ENCODE measurements around the gene PTPRA.
"Not testable (repeated sequence)": the region's sequence is repeated elsewhere in the genome, so short reads cannot be mapped to it uniquely, and the experiment has no call there.

Gene PTPRA

DNA sequence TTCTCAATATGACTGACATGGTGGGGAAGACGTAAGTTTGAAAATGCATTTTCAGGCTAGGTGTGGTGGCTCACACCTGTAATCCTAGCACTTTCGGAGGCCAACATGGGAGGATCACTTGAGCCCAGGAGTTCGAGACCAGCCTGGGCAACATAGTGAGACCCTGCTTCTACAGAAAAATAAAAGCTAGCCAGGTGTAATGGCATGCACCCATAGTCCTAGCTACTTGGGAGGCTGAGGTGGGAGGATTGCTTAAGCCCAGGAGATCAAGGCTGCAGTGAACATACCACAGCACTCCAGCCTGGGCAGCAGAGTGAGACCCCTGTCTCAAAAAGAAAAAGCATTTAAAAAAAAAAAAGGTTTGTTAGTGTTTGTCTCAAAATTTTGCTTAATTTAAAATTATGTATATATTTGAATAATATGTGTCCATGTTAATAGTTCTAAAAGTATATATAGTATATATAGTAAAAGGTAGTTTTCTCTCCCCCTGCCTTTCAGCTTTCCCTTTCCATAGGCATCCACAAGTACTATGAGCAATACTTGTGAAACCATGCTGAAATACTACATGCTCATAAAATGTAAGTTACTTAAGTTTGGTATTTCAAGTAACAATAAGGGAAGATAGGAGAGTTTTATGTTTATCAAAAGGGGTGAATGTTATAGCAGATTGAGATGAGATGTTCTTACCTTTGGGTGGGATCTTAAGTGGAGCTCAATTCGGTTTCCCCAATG is 15.1 kb downstream of the PTPRA start:
- no peak for DNase-seq (ENCODE audit: low spot score)

DNA sequence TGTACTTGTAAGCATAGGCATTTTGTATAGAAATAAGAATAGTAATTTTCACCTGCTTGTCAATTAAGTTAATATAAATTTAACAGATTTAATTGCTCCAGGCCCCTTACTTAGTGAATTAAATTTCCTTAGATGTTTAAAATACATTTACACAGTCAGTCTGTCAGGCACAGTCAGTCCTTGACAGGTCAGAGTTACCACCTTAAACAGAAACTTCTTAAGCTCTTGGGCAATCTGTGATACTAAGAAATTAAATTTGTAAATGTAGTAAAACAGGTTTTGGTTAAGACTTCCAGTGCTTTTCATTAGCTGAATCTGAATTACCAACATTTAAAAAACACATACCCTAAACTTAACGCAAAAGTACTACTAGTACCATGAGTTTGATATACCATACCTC is 15.9 kb downstream of the PTPRA start:
- no peak for DNase-seq (ENCODE audit: low spot score)

DNA sequence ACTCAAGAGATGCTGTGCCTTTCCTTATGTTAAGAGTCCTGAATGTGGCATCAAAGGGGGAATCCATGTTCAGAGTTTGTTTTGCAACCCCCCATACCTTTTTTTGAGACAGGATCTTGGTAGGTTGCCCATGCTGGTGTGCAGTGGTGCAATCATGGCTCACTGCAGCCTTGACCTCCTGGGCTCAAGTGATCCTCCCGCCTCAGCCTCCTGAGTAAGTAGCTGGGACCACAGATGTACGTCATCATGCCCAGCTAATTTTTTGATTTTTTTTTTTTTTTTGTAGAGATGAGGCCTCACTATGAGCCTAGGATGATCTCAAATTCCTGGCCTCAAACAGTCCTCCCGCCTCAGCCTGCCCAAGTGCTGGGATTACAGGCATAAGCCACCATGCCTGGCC is 16.5 kb downstream of the PTPRA start:
- DNase-seq (ENCODE audit: low spot score): no peak

DNA sequence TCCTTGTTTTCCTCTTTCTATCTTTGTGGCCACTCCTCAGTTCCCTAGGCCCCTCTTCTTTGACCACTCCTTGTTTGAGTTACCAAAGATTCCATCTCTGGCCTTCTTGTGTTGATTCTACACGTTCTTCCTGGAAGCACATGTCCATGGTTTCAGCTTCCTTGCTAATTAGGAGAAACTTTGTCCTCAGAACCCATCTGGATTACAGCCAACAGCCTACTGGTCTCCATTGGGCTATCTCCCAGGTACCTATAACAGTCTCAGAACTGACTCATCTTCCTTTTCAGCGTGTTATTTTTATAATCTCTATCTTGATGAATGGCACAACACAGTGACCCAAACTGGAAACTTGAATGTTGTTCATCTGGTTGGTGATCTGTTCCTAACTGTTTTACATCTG is 17.5 kb downstream of the PTPRA start:
- no peak for DNase-seq (ENCODE audit: low spot score)

DNA sequence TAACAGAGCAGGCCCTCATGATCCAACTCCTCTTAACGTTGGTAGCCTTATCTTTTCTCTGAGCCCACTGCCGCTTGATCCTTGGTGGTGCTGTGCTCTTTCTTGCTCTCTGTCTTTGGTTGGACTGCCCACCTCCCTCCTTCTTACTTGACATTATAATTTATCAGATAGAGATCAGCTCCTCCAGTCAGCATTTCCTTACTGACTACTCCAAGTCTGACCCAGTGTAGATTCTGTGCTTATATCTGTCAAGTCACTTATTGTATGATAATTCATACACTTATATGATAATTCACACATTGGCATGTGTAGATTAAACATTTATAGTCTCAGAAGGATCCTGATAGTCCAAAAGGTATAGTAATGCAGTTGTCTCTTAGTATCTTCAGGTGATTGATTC is 18.1 kb downstream of the PTPRA start:
- no peak for DNase-seq (ENCODE audit: low spot score)

DNA sequence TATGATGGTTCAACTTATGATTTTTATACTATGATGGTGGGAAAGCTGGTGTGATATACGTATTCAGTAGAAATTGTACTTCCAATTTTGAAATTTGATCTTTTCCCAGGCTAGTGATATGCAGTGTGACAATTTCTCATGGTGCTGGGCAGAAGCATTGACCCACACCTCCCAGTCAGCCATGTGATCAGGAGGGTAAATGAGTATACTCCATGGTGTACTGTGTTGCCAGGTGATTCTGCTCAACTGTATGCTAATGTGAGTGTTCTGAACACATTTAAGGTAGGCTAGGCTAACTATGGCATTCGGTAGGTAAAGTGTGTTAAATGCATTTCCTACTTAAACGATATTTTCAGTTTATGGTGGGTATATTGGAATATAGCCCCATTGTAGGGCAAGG is 19.1 kb downstream of the PTPRA start:
- no peak for DNase-seq (ENCODE audit: low spot score)

DNA sequence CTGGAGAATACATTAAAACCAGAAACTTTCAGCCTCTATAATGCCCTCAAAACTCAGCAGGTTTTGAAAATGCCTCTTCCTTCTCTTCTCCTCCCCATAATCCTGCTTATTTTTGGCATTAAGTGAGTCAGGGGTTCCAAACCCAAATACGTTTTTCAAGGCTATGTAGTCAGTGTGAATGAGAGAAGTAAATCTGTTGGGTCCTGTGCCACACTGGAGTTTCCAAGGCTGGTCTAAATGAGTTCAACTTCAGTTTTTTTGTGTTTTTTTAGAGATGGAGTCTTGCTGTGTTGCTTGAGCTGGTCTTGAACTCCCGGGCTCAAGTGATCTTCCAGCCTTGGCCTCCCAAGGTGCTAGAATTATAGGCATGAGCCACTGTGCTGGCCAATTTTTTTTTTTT is 20.9 kb downstream of the PTPRA start:
- DNase-seq (ENCODE audit: low spot score): no peak

DNA sequence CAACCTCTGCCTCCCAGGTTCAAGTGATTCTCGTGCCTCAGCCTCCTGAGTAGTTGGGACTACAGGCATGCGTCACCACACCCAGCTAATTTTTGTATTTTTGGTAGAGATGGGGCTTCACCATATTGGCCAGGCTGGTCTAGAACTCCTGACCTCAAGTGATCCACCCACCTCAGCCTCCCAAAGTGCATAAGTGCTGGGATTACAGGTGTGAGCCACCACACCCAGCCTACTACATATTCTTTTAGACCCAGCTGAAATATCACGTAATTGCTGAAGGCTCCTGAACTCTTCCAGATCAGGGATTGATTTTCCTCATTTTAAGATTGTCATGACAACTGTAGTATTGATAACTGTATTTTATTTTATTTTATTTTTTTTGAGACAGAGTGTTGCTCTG is 21.9 kb downstream of the PTPRA start:
- not testable (repeated sequence) for DNase-seq (ENCODE audit: low spot score)

DNA sequence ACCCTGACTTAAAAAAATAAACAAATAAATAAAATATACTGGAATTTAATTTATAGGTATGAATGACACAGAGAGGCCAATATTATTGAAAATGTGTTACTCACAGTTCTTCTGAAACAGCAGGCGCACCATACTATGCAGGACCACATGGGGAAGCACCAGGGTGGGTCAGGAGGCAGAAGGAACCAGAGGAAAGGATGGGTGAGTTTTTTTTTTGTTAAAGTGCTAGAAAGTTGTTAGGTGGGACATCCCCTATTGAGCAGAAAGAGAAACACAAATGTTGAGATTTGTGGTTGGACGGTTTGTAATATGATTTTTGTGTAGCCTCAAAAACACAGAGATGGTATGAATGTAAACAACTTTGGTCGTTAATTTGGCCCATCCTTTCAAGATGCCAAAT is 26.0 kb downstream of the PTPRA start:
- no peak for DNase-seq (ENCODE audit: low spot score)

DNA sequence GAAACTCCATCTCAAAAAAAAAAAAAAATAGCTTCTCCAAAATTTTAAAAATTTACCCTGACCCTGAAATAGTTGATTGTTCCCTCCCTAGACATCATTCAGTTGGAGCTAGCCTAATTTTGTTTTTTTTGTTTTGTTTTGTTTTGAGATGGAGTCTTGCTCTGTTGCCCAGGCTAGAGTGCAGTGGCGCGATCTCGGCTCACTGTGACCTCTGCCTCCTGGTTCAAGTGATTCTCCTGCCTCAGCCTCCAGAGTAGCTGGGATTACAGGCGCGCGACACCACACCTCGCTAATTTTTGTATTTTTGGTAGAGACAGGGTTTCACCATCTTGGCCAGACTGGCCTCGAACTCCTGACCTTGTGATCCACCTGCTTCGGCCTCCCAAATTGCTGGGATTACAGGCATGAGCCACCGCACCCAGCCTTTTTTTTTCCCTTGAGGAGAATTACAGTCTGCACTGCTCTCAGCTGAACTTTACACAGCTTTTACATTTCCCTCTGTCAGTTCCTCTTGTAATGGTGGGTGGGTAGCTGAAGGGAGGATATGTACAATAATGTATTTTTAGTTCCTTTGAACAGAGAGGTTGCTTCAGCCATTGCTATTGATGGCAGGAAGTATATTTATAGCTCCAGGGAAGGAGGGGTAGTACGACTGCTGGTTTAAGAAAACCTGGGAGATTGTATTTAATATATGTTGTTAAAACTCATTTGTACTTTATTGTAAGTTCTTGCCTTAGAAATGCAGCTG is 27.7 kb downstream of the PTPRA start:
- DNase-seq (ENCODE audit: low spot score): no peak

DNA sequence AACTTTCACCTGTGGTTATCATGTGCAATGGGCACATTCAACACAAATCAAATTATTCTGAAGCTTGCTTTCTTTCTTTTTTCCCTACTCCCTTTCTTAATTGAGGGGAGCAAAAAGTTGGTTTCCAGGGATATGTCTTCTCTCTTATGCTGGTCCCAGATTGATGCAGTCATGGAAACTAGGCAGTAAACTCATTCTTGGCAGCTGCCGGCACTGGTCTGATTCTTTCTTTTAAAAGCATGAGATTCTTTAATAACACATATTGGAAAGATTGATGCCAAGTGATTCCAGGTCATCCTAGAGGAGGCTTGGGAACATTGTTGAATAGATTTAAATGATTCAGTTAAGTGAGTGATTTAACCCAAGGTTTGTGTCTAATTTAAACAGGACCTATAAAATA is 29.0 kb downstream of the PTPRA start:
- DNase-seq (ENCODE audit: low spot score): no peak

DNA sequence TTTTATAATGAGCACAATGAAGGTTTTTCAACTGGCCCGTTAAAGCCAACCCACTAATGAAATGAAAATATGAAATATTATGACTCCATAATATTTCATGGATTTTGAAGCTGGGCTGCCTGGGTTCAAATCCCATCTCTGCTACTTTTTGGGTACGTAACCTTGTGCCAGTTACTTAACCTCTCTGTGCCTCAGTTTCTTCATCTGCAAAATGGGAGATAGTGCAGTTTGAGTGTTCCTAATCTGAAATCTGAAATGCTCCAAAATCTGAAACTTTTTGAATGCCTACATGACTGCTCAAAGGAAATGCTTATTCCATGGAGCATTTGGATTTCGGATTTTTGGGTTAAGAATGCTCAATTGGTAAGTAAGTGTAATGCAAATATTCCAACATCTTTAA is 29.5 kb downstream of the PTPRA start:
- DNase-seq (ENCODE audit: low spot score): no peak

DNA sequence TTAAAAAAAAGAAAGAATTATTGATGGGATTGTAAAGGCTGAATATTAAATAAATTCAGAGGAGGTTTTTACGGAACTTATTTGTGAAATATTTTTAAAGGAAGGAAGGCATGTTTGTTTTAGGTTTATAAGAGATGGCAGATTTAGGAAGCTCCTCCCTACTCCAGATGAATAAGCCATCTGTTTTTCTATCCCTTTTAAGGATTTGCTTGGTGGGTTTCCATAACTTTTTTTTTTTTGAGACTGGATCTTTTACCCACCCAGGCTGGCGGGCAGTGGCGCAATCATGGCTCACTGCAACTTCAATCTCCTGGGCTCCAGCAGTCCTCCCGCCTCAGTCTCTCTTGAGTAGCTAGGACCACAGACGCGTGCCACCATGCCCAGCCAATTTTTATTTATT is 30.4 kb downstream of the PTPRA start:
- no peak for DNase-seq (ENCODE audit: low spot score)

DNA sequence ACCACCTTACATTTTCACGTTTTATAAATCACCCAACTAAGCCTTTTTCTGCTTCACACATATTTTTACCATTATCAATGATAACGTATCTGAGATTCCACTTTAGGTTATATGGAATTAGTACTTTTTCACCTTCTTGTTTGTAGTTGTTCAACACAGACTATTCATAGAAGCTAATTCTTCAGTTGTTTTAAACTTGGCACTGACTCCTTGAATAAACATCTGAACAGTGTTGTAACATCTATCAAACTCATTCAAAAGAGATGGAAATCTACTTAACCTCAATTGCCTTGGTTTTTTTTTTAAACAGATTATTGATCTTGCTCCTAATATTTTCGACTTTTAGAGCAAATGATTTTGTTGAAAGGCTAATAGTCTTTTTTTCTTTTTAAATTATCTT is 34.2 kb downstream of the PTPRA start:
- no peak for DNase-seq (ENCODE audit: low spot score)

DNA sequence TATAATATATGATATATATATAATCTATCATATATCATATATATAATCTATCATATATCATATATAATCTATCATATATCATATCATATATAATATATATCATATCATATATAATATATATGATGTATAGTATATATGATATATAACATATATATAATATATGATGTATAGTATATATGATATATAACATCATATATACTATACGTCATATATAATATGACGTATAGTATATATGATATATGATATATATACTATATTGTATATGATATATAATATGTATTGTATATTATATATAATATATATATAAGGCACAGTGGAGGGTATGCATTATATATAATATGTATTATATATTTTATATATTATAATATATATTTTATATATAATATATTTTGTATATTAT is 36.7 kb downstream of the PTPRA start:
- no peak for DNase-seq (ENCODE audit: low spot score)

DNA sequence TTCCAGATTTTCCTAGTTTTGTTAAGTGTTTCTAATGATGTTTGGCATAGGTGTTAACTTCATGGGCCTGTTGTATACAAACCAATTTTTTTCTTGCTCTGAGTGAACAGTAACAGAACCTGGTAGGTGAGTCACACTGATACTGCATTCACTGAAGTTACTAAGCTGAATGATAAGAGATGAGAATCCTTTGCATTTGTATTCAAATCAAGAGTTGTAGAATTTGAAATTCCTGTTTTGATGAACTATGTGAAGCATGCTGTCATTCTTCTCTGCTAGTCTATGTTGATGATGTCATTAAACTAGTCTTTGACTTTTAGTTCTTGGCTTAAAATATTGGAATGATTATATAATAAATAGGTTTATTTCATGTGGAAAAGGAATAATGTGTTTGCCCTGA is 37.9 kb downstream of the PTPRA start:
- DNase-seq (ENCODE audit: low spot score): no peak

DNA sequence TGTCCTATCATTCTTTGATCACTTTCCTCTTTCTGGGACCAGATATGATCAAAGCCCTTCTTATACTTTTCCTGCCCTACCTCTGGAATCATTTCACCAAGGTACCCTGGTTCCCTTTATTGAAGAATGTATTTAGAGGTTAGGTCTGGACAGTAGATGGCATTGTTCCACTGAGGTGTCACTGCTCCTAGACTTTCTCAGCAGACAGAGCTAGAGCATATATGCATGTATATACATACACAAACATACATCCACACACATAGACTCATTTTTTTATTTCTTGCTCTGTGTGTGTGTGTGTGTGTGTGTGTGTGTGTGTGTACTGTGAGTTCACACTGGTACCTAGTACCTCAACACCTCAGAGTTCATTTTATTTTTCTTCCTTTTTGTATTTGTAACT is 40.9 kb downstream of the PTPRA start:
- no peak for DNase-seq (ENCODE audit: low spot score)

DNA sequence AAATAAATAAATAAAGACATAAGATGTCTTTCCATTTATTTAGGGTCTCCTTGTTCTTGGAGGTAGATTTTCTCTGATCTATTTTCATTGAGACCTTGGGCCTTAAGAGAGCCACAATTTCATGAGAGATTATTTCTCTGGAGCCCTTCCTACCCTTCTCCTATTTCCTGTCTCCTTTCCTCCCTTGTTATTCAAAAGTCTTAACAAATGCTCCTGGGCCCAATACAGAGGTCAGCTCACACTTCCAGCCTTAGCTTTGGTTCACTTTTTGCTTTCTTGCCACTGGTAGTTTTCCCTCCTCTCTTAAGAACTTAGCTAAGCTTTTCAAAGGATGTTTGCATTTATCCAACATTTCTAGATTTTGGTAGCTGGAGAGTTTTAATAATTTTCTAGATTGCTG is 44.0 kb downstream of the PTPRA start:
- DNase-seq (ENCODE audit: low spot score): no peak

DNA sequence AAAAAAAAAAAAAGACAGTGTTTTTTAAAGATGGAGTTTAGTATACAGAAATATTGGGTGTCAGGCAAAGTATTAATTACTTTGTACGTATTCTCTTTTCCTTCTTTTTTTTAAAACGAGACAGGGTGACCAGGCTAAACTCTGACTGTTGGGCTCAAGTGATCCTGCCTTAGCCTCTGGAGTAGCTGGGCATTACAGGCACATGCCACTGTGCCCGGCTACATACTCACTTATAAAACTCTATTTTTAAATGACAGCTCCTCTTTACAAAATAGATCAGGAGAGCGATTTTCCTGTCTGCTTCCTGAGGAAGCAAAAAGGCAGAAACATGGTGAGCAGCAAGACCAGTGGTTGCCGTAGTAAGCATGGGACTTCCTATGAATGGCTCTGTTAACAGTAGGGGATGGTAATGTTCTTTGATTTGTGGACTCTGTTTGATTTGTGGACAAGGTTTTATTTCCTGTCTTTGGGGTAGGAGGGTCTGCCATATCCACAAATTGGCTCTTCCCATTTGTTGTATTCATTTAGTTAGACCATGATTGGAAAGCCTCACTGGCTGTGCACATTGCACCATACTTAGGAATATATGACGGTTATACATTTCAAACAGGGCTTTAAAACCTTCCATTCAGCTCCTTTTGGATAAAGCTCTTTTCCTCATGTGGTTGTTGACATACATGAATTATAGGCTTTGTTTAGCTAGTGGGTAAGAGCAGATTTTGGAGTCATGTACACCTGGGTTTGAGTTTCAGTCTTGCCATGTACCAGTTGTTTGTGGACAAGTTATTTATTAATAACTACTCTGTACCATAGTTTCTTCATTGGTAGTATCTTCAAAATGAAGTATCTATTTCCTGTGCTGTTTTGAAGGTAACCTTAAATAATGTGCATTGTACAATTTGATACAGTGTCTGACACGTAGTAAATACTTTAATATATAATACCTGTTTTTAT is 45.1 kb downstream of the PTPRA start:
- no peak for DNase-seq (ENCODE audit: low spot score)

DNA sequence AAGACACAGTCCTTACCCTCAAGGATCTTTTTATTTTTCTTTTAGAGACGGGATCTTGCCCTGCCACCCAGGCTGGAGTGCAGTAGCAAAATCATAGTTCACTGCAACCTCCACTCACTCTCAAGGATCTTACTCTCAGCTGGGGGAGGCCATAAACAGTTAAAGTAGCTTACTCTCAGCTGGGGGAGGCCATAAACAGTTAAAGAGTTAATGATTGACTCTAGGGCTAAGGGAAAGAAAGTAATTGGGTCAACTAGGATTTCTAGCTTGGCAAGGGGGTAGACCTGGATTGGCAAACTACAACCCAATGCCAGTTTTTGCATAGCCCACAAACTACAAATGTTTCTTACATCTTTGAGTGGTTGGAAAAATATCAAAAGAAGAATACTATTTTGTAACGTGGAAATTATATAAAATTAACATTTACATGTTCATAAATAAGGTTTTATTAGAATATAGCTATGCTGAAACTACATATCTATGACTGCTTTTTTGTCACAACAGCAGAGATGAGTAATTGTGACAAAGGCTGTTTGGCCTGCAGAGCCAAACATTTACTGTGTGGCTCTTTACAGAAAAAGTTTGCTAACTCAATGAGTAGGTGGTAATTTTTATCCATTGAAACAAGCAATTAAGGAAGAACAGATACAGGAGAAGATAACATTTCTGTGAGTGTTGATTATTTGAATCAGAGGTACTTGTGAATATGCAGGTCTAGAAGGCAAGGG is 46.4 kb downstream of the PTPRA start:
- no peak for DNase-seq (ENCODE audit: low spot score)

DNA sequence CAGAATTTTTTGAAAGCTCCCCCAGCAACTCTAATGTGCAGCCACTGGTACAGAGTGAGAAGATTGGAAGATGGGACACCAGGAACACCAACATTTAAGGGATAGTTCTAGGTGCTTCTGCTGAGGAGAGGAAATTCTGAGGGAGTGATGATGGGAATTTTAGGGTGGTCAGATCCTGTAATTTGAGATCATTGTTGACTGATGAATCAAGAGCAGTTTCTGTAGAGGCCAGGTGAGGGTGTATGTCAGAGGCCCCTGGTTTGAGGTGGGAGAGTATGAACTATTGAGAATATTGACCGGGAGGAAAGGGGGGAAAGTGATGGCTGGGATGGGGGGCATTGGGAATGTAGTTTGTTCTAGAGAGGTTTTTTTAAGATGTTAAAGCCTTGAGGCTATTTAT is 47.2 kb downstream of the PTPRA start:
- no peak for DNase-seq (ENCODE audit: low spot score)

DNA sequence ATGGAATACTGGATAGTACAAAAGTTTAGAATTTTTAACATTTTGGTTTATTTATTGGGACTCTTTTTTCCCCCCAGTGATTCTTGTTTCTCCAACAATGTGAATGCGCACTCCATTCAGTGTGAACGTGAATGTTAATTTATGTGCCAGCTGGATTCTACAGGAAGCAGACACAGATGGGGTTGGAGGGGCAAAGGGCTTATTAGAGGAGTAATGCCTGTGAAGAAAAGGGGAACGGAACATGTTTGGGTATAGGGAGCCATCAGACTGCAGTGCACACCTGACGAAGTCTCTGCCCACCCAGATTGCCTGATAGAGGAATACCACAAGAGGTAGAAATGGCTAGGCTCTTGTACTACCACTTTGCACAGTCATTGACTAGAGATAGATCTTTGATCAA is 48.2 kb downstream of the PTPRA start:
- DNase-seq (ENCODE audit: low spot score): no peak
